SK-N-DZ (cell line): ENCODE measurements around the gene DHCR7.
"Not testable (repeated sequence)": the region's sequence is repeated elsewhere in the genome, so short reads cannot be mapped to it uniquely, and the experiment has no call there.

Experiments
- DNase-seq: peaks from one replicate; pipeline ENCODE4 v3.0.0-alpha.2; 2015; ENCODE audit warnings: low spot score

The DHCR7 gene

GRCh38 chr11:71440021-71440755 is 8.0 kb downstream of the DHCR7 start:
- no peak for DNase-seq

- no peak for DNase-seq
Observed at GRCh38 chr11:71438650-71439049, 9.5 kb downstream of the DHCR7 start.

GRCh38 chr11:71437879-71438278 is 10.3 kb downstream of the DHCR7 start:
- no peak for DNase-seq

- no peak for DNase-seq
Observed at GRCh38 chr11:71437399-71437798, 10.8 kb downstream of the DHCR7 start.

GRCh38 chr11:71436861-71437260 is 11.3 kb downstream of the DHCR7 start:
- no peak for DNase-seq

- no peak for DNase-seq
Observed at GRCh38 chr11:71435278-71435951, 12.8 kb downstream of the DHCR7 start.

GRCh38 chr11:71434576-71435130 is 13.5 kb downstream of the DHCR7 start:
- no peak for DNase-seq

- DNase-seq: no peak
Observed at GRCh38 chr11:71433648-71434450, 14.3 kb downstream of the DHCR7 start.

- DNase-seq: no peak
Observed at GRCh38 chr11:71432761-71433647, 15.2 kb downstream of the DHCR7 start.

- no peak for DNase-seq
Observed at GRCh38 chr11:71431271-71431670, 16.9 kb downstream of the DHCR7 start.

GRCh38 chr11:71430166-71430565 is 18.0 kb downstream of the DHCR7 start:
- no peak for DNase-seq

- DNase-seq: no peak
Observed at GRCh38 chr11:71429701-71430100, 18.5 kb downstream of the DHCR7 start.

- DNase-seq: no peak
Observed at GRCh38 chr11:71428861-71429435, 19.2 kb downstream of the DHCR7 start.

GRCh38 chr11:71426413-71426812 is 21.8 kb downstream of the DHCR7 start:
- no peak for DNase-seq

GRCh38 chr11:71425860-71426259 is 22.3 kb downstream of the DHCR7 start:
- no peak for DNase-seq

GRCh38 chr11:71425409-71425808 is 22.8 kb downstream of the DHCR7 start:
- DNase-seq: no peak

GRCh38 chr11:71423181-71423790 is 24.9 kb downstream of the DHCR7 start:
- no peak for DNase-seq

GRCh38 chr11:71422318-71422717 is 25.9 kb downstream of the DHCR7 start:
- DNase-seq: not testable (repeated sequence)

GRCh38 chr11:71421392-71421950 is 26.7 kb downstream of the DHCR7 start:
- no peak for DNase-seq
